ENCODE results near the gene NPAS3. TPM values are rescaled to one million over a fixed set of nuclear protein-coding genes. Genes with fewer than 3 reads are reported as not detected.

Gene NPAS3
- total RNA-seq, 1 experiment from 2014 or later = not detected

DNA sequence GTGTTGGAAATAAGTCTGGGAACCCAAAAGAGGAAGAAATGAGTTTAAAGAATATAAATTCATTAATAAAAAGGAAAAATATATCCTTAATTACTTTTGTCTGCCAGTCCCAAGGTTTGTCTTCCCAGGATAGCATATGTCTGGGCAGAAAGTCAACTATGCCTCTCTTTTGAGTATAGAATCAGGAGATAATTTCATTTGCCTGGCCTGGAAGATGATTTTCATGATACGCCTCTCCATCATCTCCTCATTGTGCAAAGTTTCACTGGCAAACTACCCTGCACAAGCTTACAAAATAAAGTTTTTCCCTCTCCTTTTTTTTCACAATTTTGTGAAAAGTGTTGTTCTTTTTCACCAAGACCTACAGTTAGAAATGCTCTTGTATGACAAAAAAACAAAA is 671.4 kb downstream of the NPAS3 start:
- CTCF ChIA-PET = no interaction called here
- H3K9me3 ChIP-seq (ENCODE audit: control insufficient read depth in 1 of 2, insufficient read depth in 1 of 2, low read depth in 1 of 2, low read length in 2 of 2) = no peaks in the 10 kb centered on the region
- intact Hi-C loops (cut with micrococcal nuclease) = no loop called here

More for the DNA sequence above, 671.4 kb downstream of the NPAS3 start:
- DNase-seq (ENCODE audit: low read depth, low spot score) (no peak), ATAC-seq (no peak)
- H3K79me2 ChIP-seq (ENCODE audit: insufficient read depth, low read length) = no peaks in the 10 kb centered on the region
- H4K20me1 ChIP-seq (ENCODE audit: insufficient read depth) = no peaks in the 10 kb centered on the region
- no peaks in the 10 kb centered on the region for H3K4me1 ChIP-seq (ENCODE audit: control insufficient read depth in 1 of 2, insufficient read depth in 2 of 2, low read length in 2 of 2)
- H2AFZ ChIP-seq (ENCODE audit: low read depth, low read length, poor library complexity, severe bottlenecking) = no peak overlapping the region
- H3K36me3 ChIP-seq (ENCODE audit: control insufficient read depth in 1 of 2, insufficient read depth in 2 of 2, low read length in 2 of 2) = no peaks in the 10 kb centered on the region
- H3K27me3 ChIP-seq (ENCODE audit: insufficient read depth, low read length) = no peaks in the 10 kb centered on the region
- BruUV-seq (replicated peaks) = no TSS peak
- no peak overlapping the region for H3K9ac ChIP-seq (ENCODE audit: low read length)
- no peak for TF ChIP-seq EGR1 (IDR thresholded peaks at IDR 0.05; ENCODE audit: low read depth)
- TF ChIP-seq REST (IDR thresholded peaks at IDR 0.05; ENCODE audit: low read depth) = no peak
- no peak for TF ChIP-seq MAX (IDR thresholded peaks at IDR 0.05)
- no peak for TF ChIP-seq RAD21 (IDR thresholded peaks at IDR 0.05; ENCODE audit: low read depth)
- TF ChIP-seq YY1 (IDR thresholded peaks at IDR 0.05; ENCODE audit: extremely low read depth, insufficient replicate concordance, low read depth, low read length) = no peak
- no peak for TF ChIP-seq SP1 (IDR thresholded peaks at IDR 0.05; ENCODE audit: low read depth)
- no peak for TF ChIP-seq CEBPB (IDR thresholded peaks at IDR 0.05; ENCODE audit: low read depth)
- no peak for TF ChIP-seq POLR2A (IDR thresholded peaks at IDR 0.05; ENCODE audit: borderline replicate concordance, extremely low read depth, insufficient read depth, insufficient read length)
- TF ChIP-seq ATF3 (IDR thresholded peaks at IDR 0.05) = no peak
- TF ChIP-seq ELF1 (IDR thresholded peaks at IDR 0.05; ENCODE audit: borderline replicate concordance, low read depth) = no peak
- TF ChIP-seq, protein P1, sequence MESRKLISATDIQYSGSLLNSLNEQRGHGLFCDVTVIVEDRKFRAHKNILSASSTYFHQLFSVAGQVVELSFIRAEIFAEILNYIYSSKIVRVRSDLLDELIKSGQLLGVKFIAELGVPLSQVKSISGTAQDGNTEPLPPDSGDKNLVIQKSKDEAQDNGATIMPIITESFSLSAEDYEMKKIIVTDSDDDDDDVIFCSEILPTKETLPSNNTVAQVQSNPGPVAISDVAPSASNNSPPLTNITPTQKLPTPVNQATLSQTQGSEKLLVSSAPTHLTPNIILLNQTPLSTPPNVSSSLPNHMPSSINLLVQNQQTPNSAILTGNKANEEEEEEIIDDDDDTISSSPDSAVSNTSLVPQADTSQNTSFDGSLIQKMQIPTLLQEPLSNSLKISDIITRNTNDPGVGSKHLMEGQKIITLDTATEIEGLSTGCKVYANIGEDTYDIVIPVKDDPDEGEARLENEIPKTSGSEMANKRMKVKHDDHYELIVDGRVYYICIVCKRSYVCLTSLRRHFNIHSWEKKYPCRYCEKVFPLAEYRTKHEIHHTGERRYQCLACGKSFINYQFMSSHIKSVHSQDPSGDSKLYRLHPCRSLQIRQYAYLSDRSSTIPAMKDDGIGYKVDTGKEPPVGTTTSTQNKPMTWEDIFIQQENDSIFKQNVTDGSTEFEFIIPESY (IDR thresholded peaks at IDR 0.05; ENCODE audit: extremely low read depth, insufficient replicate concordance, low read length) = no peak
- no peak for TF ChIP-seq TCF7L2 (IDR thresholded peaks at IDR 0.05; ENCODE audit: borderline replicate concordance, extremely low read depth, insufficient read depth, insufficient read length)
- no peak for TF ChIP-seq EZH2 (IDR thresholded peaks at IDR 0.05)
- TF ChIP-seq ZNF274 (IDR thresholded peaks at IDR 0.05; ENCODE audit: low read depth, low read length) = no peak
- TF ChIP-seq JUND (IDR thresholded peaks at IDR 0.05) = no peak
- TF ChIP-seq SRF (IDR thresholded peaks at IDR 0.05; ENCODE audit: low read depth) = no peak
- no peak for TF ChIP-seq SIN3A (IDR thresholded peaks at IDR 0.05; ENCODE audit: low read depth)
- TF ChIP-seq CBX3 (IDR thresholded peaks at IDR 0.05; ENCODE audit: low read depth) = no peak
- TF ChIP-seq, protein P2, sequence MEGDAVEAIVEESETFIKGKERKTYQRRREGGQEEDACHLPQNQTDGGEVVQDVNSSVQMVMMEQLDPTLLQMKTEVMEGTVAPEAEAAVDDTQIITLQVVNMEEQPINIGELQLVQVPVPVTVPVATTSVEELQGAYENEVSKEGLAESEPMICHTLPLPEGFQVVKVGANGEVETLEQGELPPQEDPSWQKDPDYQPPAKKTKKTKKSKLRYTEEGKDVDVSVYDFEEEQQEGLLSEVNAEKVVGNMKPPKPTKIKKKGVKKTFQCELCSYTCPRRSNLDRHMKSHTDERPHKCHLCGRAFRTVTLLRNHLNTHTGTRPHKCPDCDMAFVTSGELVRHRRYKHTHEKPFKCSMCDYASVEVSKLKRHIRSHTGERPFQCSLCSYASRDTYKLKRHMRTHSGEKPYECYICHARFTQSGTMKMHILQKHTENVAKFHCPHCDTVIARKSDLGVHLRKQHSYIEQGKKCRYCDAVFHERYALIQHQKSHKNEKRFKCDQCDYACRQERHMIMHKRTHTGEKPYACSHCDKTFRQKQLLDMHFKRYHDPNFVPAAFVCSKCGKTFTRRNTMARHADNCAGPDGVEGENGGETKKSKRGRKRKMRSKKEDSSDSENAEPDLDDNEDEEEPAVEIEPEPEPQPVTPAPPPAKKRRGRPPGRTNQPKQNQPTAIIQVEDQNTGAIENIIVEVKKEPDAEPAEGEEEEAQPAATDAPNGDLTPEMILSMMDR (IDR thresholded peaks at IDR 0.05 in 2 of 3, conservative IDR thresholded peaks at IDR 0.05 in 1 of 3; ENCODE audit: borderline replicate concordance in 1 of 3, insufficient read depth in 1 of 3, low read depth in 2 of 3, low read length in 2 of 3) = no peak
- TF ChIP-seq FOSL1 (IDR thresholded peaks at IDR 0.05; ENCODE audit: low read depth) = no peak
- RAD21 ChIA-PET (ENCODE audit: low non-redundant PET in 1 of 2, low total read pairs in 2 of 2, uncharacterized antibody in 2 of 2, unreplicated experiment in 2 of 2) = no interaction called here
- POLR2A ChIA-PET = no interaction called here
- no peak overlapping the region for H3K4me2 ChIP-seq (ENCODE audit: low read length)
- no peak overlapping the region for H3K4me3 ChIP-seq (replicated peaks in 1 of 2; ENCODE audit: low read depth in 1 of 2, low read length in 2 of 2)
- H3K9me2 ChIP-seq (ENCODE audit: insufficient read depth) = no peaks in the 10 kb centered on the region
- no peak overlapping the region for H3K27ac ChIP-seq (ENCODE audit: low read depth, low read length)
